ENCODE measurements around the gene CDH13.

Gene CDH13

GRCh38 chr16:83743241-83743640 is 1116.5 kb downstream of the CDH13 start:
- Histone ChIP-seq H3K27me3 (replicated peaks; ENCODE audit: insufficient read depth, low read length) (no peaks in the 10 kb centered on the region), H3K4me1 (ENCODE audit: low read length) (no peaks in the 10 kb centered on the region), H4K20me1 (ENCODE audit: insufficient read depth, low read length) (no peaks in the 10 kb centered on the region), H3K9me2 (replicated peaks; ENCODE audit: insufficient read depth, low read length) (no peaks in the 10 kb centered on the region), H3K4me3 (ENCODE audit: low read length) (no peak overlapping the region), H3K9me3 (replicated peaks; ENCODE audit: insufficient read depth, low read length) (no peaks in the 10 kb centered on the region), H3K79me2 (ENCODE audit: low read length) (no peaks in the 10 kb centered on the region), H3K27ac (ENCODE audit: low read length) (no peak overlapping the region), H3K4me2 (ENCODE audit: low read depth, low read length) (no peak overlapping the region), H2AFZ (ENCODE audit: low read length) (no peak overlapping the region), H3K36me3 (replicated peaks; ENCODE audit: insufficient read depth, low read length) (no peaks in the 10 kb centered on the region), H3F3A (ENCODE audit: insufficient read depth, low read length) (no peaks in the 10 kb centered on the region), H3K9ac (ENCODE audit: low read length) (no peak overlapping the region)
- TF ChIP-seq EZH2phosphoT487 (IDR thresholded peaks at IDR 0.05; ENCODE audit: low read length) (no peak), EZH2 (optimal IDR thresholded peaks at IDR 0.05; ENCODE audit: low read depth, low read length) (no peak)
- TF ChIP-seq, protein P1, sequence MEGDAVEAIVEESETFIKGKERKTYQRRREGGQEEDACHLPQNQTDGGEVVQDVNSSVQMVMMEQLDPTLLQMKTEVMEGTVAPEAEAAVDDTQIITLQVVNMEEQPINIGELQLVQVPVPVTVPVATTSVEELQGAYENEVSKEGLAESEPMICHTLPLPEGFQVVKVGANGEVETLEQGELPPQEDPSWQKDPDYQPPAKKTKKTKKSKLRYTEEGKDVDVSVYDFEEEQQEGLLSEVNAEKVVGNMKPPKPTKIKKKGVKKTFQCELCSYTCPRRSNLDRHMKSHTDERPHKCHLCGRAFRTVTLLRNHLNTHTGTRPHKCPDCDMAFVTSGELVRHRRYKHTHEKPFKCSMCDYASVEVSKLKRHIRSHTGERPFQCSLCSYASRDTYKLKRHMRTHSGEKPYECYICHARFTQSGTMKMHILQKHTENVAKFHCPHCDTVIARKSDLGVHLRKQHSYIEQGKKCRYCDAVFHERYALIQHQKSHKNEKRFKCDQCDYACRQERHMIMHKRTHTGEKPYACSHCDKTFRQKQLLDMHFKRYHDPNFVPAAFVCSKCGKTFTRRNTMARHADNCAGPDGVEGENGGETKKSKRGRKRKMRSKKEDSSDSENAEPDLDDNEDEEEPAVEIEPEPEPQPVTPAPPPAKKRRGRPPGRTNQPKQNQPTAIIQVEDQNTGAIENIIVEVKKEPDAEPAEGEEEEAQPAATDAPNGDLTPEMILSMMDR (IDR thresholded peaks at IDR 0.05; ENCODE audit: low read length), result no peak
- DNase-seq, result no peak

- no peak overlapping the region for H3K27ac ChIP-seq (ENCODE audit: low read length)
- no peaks in the 10 kb centered on the region for H3K9me3 ChIP-seq (replicated peaks; ENCODE audit: insufficient read depth, low read length)
- no peaks in the 10 kb centered on the region for H3K9me2 ChIP-seq (replicated peaks; ENCODE audit: insufficient read depth, low read length)
- no peak overlapping the region for H3K4me3 ChIP-seq (ENCODE audit: low read length)
- no peaks in the 10 kb centered on the region for H4K20me1 ChIP-seq (ENCODE audit: insufficient read depth, low read length)
- H3K36me3 ChIP-seq (replicated peaks; ENCODE audit: insufficient read depth, low read length), result no peaks in the 10 kb centered on the region
- no peaks in the 10 kb centered on the region for H3K4me1 ChIP-seq (ENCODE audit: low read length)
- no peak for DNase-seq
- no peaks in the 10 kb centered on the region for H3K79me2 ChIP-seq (ENCODE audit: low read length)
- no peak overlapping the region for H2AFZ ChIP-seq (ENCODE audit: low read length)
- TF ChIP-seq EZH2 (optimal IDR thresholded peaks at IDR 0.05; ENCODE audit: low read depth, low read length) (no peak), EZH2phosphoT487 (IDR thresholded peaks at IDR 0.05; ENCODE audit: low read length) (no peak)
- TF ChIP-seq, protein P1 (IDR thresholded peaks at IDR 0.05; ENCODE audit: low read length), result no peak
- H3F3A ChIP-seq (ENCODE audit: insufficient read depth, low read length), result no peaks in the 10 kb centered on the region
- H3K27me3 ChIP-seq (replicated peaks; ENCODE audit: insufficient read depth, low read length), result no peaks in the 10 kb centered on the region
- no peak overlapping the region for H3K4me2 ChIP-seq (ENCODE audit: low read depth, low read length)
- no peak overlapping the region for H3K9ac ChIP-seq (ENCODE audit: low read length)
Observed at GRCh38 chr16:83743720-83744119, 1117.0 kb downstream of the CDH13 start.

DNA sequence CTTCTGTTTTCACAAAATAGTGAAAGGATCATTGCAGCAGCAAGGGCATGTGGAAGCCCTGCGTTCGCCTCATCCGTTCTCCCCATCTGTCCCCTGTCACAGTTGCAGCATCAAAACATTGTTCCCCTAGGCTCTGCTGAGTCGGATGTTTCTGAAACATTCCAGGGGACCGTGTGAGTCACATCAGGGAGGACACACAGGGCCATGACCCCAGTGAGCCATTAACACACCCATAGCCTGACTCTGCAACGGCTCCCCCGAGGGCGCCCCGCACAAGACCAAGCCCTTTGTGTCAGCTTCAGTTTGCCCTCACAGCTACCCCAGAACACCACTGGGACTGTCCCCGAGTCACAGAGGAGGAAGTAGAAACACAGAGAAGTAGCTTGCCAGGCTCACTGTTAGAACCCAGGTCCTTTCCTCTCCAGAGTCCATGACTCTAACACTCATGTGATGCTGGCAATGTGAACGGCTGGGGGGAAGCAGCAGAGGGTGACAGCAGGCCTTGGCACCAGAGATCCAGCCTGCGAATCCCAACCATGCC is 1117.7 kb downstream of the CDH13 start:
- Histone ChIP-seq H3K27me3 (replicated peaks; ENCODE audit: insufficient read depth, low read length) (no peaks in the 10 kb centered on the region), H3K27ac (ENCODE audit: low read length) (no peak overlapping the region), H3K9ac (ENCODE audit: low read length) (no peak overlapping the region), H3K4me1 (ENCODE audit: low read length) (no peaks in the 10 kb centered on the region), H4K20me1 (ENCODE audit: insufficient read depth, low read length) (no peaks in the 10 kb centered on the region), H3K36me3 (replicated peaks; ENCODE audit: insufficient read depth, low read length) (no peaks in the 10 kb centered on the region), H2AFZ (ENCODE audit: low read length) (no peak overlapping the region), H3K4me3 (ENCODE audit: low read length) (no peak overlapping the region), H3K9me3 (replicated peaks; ENCODE audit: insufficient read depth, low read length) (no peaks in the 10 kb centered on the region), H3K4me2 (ENCODE audit: low read depth, low read length) (no peak overlapping the region), H3F3A (ENCODE audit: insufficient read depth, low read length) (no peaks in the 10 kb centered on the region), H3K9me2 (replicated peaks; ENCODE audit: insufficient read depth, low read length) (no peaks in the 10 kb centered on the region), H3K79me2 (ENCODE audit: low read length) (no peaks in the 10 kb centered on the region)
- no peak for DNase-seq
- TF ChIP-seq EZH2phosphoT487 (IDR thresholded peaks at IDR 0.05; ENCODE audit: low read length), result no peak
- TF ChIP-seq, protein P1 (IDR thresholded peaks at IDR 0.05; ENCODE audit: low read length), result no peak
- TF ChIP-seq EZH2 (optimal IDR thresholded peaks at IDR 0.05; ENCODE audit: low read depth, low read length), result no peak
